HCT116 (cell line): Measurements from ENCODE around the gene MGP.

Source experiments
- CBX3 ChIP-seq: IDR thresholded peaks from 2 replicates; pipeline ENCODE4 v1.6.1; 2012; ENCODE audit warnings: low read depth
- CTCF ChIP-seq, 3 experiments: fragments of 200-600 bp in 1 of 3; sonication (generic) in 1 of 3; IDR thresholded peaks in 2 of 3; conservative IDR thresholded peaks in 1 of 3; 2 replicates each; pipeline ENCODE4 v1.5.1; 2012 to 2017; ENCODE audit warnings: low read depth in 2 of 3, low read length in 2 of 3, antibody characterized with exemption in 1 of 3, borderline replicate concordance in 1 of 3, control low read depth in 1 of 3, mild to moderate bottlenecking in 1 of 3, mixed read lengths in 1 of 3, mixed run types in 1 of 3, moderate library complexity in 1 of 3; ENCODE audit not compliant: insufficient read depth in 1 of 3
- EGR1 ChIP-seq: IDR thresholded peaks from 2 replicates; pipeline ENCODE4 v1.6.1; 2012; ENCODE audit warnings: low read depth
- EZH2 ChIP-seq: fragments of 200-600 bp; sonication (generic); IDR thresholded peaks from 2 replicates; pipeline ENCODE4 v1.6.1; 2017; ENCODE audit warnings: antibody characterized with exemption, mixed run types
- JUND ChIP-seq: IDR thresholded peaks from 2 replicates; pipeline ENCODE4 v1.6.1; 2012
- POLR2A ChIP-seq: IDR thresholded peaks from 2 replicates; pipeline ENCODE4 v1.7.0; 2011; ENCODE audit warnings: borderline replicate concordance; ENCODE audit not compliant: insufficient read depth, insufficient read length; ENCODE audit errors: extremely low read depth
- RAD21 ChIP-seq: IDR thresholded peaks from 2 replicates; pipeline ENCODE4 v1.6.1; 2012; ENCODE audit warnings: low read depth, mild to moderate bottlenecking
- SRF ChIP-seq: IDR thresholded peaks from 2 replicates; pipeline ENCODE4 v1.6.1; 2012; ENCODE audit warnings: low read depth
- YY1 ChIP-seq: IDR thresholded peaks from 2 replicates; pipeline ENCODE4 v1.6.1; 2011; ENCODE audit warnings: low read length, low read depth, moderate library complexity, mild to moderate bottlenecking; ENCODE audit not compliant: insufficient replicate concordance; ENCODE audit errors: extremely low read depth

GRCh38 chr12:14934511-14934910 lies 48.9 kb upstream of the MGP start:
- TF ChIP-seq YY1 (no peak), JUND (no peak), EZH2 (no peak), CTCF (IDR thresholded peaks at IDR 0.05 in 2 of 3, conservative IDR thresholded peaks at IDR 0.05 in 1 of 3; ENCODE audit: borderline replicate concordance in 1 of 3, insufficient read depth in 1 of 3, low read depth in 2 of 3, low read length in 2 of 3) (no peak), CBX3 (no peak), EGR1 (no peak), POLR2A (no peak), SRF (no peak), RAD21 (no peak)
